ENCODE measurements around the gene HNRNPL.
A peak's percentile ranks its signal among the peaks of the same experiment; 100 is the strongest.
"Not testable (repeated sequence)": the region's sequence is repeated elsewhere in the genome, so short reads cannot be mapped to it uniquely, and the experiment has no call there.

Gene HNRNPL

DNA sequence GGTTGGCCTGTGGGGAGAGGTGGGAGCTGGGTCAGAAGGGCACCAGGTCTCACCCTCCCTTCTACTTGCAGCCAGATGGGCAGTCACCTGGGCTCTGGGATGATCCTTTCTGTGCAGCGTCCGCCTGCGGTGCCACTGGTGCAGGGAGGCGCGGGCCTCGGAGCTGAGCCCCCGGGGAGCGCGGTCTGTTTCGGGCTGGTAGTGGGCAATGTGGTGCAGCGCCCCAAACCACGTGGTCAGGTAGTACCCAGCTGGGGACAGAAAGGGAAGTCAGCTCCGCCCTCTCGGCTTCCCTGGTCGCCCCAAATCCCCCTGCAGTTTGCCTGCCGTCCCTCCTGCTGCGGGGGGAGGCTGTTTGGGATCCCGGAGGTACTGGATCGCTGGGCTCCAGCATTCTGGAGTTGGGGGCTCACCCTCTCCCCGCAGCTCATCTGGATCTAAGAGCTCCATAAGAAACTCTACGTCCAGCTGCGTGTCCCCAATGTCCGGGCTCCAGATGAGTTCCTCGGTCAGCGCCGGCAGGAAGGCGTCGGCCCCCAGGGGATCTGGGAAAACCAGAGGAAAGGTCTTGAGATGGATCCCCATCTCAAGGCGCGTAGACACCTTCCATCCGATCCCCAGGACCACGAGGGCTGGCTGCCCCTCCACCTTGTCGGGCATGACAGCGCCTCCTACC lies 19.5 kb upstream of the HNRNPL start:
- DNase-seq, result no peak

DNA sequence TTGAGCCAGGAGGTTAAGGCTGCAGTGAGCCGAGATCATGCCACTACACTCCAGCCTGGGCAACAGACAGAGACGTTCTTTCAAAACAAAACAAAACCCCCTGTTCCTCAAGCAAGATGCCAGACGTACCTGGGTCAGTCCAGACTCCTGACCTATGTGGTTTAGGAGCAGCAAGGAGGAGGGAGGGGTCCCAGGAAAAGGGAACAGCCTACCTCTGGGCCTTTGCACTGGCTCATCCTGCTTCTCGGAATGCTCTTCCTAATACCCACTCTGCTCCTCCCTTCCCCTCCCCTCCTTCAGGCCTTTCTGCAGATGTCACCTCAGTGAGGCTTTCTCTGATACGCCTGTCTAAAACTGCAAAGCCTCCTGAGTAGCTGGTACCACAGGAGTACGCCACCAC lies 18.8 kb upstream of the HNRNPL start:
- DNase-seq, result no peak

- DNase-seq, result no peak
Measured at GRCh38 chr19:38867171-38867780, 17.5 kb upstream of the HNRNPL start.

GRCh38 chr19:38862321-38863059 lies 12.7 kb upstream of the HNRNPL start:
- DNase-seq, result peak; percentile 97

- DNase-seq, result no peak
Measured at GRCh38 chr19:38861368-38861767, 11.6 kb upstream of the HNRNPL start.

DNA sequence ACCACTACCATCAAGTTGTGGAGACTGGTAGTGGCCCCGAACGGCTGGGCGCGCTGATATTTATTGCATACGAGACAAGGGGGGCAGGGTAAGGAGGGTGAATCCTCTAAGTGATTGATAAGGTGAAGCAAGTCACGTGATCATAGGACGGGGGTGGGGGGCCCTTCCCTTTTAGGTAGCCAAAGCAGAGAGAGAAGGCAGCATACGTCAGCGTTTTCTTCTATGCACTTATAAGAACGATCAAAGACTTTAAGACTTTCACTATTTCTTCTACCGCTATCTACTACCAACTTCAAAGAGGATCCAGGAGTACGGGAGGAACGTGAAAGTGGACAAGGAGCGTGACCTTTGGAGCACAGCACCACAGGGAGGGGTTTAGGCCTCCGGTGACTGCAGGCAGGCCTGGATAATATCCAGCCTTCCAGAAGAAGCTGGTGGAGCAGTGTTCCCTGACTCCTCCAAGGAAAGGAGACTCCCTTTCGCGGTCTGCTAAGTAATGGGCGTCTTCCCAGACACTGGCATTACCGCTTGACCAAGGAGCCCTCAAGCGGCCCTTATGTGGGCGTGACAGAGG lies 9.9 kb upstream of the HNRNPL start:
- not testable (repeated sequence) for DNase-seq

- no peak for DNase-seq
Measured at GRCh38 chr19:38856813-38857212, 7.0 kb upstream of the HNRNPL start.

DNA sequence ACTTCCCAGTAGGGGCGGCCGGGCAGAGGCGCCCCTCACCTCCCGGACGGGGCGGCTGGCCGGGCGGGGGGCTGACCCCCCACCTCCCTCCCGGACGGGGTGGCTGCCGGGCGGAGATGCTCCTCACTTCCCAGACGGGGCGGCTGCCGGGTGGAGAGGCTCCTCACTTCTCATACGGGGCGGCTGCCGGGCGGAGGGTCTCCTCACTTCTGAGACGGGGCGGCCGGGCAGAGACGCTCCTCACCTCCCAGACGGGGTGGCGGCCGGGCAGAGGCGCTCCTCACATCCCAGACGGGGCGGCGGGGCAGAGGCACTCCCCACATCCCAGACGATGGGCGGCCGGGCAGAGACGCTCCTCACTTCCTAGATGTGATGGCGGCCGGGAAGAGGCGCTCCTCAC lies 6.0 kb upstream of the HNRNPL start:
- not testable (repeated sequence) for DNase-seq

DNA sequence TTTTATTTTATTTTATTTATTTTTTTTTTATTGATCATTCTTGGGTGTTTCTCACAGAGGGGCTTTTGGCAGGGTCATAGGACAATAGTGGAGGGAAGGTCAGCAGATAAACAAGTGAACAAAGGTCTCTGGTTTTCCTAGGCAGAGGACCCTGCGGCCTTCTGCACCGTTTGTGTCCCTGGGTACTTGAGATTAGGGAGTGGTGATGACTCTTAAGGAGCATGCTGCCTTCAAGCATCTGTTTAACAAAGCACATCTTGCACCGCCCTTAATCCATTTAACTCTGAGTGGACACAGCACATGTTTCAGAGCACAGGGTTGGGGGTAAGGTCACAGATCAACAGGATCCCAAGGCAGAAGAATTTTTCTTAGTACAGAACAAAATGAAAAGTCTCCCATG lies 5.2 kb upstream of the HNRNPL start:
- peak; percentile 17 for DNase-seq

- DNase-seq, result no peak
Measured at GRCh38 chr19:38853214-38853613, 3.4 kb upstream of the HNRNPL start.

DNA sequence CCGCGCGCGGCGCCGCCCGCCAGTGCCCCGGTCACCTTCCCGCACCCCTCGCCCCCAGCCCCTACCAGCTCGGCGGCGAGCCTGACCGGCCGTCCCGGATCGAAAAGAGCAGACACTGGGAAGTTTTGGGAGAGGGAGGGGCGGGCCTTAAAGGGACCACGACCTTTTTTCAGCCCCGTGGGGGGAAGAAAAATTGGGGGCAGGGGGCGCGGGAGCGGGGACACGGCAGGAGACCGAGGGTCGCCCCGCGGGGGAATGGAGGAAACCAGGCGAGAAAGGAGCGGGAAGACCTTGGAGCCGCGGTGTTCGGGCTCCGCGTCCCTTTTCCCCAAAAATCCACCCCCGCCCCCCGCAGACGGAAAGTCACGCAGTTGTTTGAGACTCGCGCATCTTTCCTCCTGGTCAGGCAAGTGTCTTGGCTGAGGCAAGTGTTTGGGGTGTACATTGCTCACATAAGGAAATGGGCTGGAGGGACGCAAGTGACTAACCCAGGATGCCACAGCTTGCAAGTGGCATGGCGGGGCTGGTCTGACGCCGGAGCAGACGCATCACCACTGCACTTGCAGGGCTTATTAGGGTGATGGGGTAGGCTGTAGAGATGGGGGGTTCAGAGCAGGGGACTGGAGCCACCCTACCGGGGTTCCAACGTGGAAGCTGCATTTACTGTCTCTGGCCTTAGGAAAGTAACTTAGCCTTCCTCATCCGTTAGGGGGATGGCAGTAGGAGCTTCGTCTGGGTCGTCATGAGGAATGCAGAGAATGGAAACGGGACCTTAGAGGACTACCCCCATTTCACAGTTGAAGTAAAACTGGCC lies 2.7 kb upstream of the HNRNPL start:
- DNase-seq, result no peak

GRCh38 chr19:38851622-38852230 lies 1.9 kb upstream of the HNRNPL start:
- peak; percentile 21 for DNase-seq

DNA sequence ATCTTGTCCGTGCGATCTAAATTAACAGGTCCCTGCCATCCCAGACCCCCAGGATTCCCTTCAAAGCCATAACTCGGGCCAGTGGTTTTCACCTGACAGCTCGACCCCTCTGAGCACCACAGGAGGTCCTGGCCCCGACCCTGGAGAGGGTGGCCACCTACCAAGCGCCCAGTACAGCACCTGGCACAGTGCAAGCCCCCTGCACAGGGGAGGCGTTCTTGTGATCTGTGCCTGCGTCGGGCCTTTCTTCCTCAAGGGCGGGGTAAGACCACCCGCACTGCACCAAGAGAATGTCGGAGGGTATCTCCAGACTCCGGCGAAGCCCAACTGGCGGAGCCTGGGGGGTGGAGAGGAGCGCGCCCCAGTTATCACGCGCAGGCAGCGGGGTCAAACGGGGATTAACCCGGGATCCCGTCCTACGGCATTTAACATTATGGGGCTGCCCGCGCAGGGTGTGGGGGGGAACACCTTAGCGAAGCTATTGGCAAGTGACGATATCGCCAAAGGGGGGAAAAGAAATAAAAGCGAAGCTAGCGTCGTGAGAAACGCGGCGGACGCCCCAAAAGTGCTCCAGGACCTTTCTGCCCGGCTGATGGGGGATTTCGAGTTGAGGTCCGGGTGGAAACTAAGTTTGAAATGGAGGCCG lies 1.3 kb upstream of the HNRNPL start:
- DNase-seq, result no peak

GRCh38 chr19:38850436-38850975 lies 720 bp upstream of the HNRNPL start:
- no peak for DNase-seq

GRCh38 chr19:38849147-38849859 lies 483 bp downstream of the HNRNPL start:
- DNase-seq, result peak; percentile 82

- DNase-seq, result no peak
Measured at GRCh38 chr19:38848299-38849146, 1.3 kb downstream of the HNRNPL start.

GRCh38 chr19:38846097-38846496 lies 3.7 kb downstream of the HNRNPL start:
- DNase-seq, result no peak

DNA sequence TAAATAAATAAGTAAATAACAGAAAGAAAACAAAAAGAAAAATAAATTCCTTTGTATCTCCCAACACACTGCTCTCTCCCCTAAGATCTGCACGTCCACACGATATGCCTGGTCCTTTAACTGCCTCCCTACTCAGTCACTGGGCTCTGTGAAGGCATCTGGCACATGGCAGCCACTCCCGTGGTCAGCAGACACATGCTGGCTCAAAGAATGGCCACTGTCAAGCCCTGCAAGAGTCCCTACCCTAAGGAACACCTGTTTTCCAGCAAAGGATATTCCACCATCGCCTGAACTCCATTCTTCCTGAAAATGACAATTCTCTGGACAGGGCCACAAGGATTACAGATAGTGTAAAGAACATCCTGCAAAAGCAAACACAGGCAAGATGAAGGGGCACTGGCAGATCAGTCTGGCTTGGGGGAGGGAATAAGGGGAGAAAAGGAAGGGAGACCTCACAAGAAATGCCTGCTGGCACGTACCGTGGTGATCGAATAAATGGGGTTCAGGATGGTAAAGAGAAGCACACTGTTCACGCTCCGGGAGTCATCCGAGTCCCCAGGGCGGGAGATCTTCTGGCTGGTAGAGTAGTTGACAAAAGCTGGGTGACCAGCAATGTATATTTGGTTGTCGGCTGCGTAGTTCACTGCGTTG lies 4.3 kb downstream of the HNRNPL start:
- DNase-seq, result no peak

DNA sequence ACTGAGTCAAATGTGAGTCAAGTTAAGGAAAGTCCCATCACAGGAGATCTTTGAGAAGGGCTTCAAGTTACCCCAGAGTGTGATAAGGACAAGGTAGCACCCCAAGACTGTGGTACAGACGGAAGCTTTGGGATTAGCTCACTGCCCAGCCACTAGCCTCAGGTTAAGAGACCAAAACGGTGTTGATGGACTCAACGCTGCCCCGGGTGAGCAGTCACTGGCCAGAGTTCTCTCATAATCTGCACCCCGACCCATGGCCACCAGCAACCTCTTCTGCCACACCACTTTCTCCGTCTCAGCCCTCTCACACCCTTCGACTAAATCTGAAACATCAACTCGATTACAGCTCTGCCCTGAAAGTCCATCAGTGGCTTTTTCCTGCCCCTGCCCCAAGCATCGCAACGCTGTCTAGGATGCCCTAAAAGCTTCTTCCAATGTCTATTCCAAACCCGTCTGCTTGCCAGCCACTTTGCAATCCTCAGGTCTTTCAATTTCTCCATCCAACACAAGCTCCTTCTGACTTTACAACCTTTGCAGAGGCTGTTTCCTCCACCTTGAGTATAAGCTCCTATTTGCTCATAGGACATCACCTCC lies 5.6 kb downstream of the HNRNPL start:
- no peak for DNase-seq

Data from NCI-H524 treated with DMSO at 0.1 percent for 48 hours (cell line).